Embryonic facial prominence (tissue), 1 donor: ENCODE measurements around the gene CABCOCO1.

Experiments used
- DNase-seq: peaks from one replicate; pipeline ENCODE4 v3.0.0-alpha.2; 2016; ENCODE audit errors: extremely low spot score

The CABCOCO1 gene

GRCh38 chr10:61815496-61815895 is 152.8 kb downstream of the CABCOCO1 start:
- no peak for DNase-seq
